Choroid plexus epithelial cell (primary cell): ENCODE measurements around the gene PSME1.

Experiments
- DNase-seq: peaks from one replicate; pipeline ENCODE4 v3.0.0-alpha.2; 2010; ENCODE audit warnings: low read depth
- H3K4me3 ChIP-seq: 2 replicates; pipeline ENCODE4 v1.5.1; 2011; ENCODE audit warnings: low read depth, mild to moderate bottlenecking, control low read depth, low read length, moderate library complexity
- TF ChIP-seq, protein P1 (sequence below): conservative IDR thresholded peaks from 2 replicates; pipeline ENCODE4 v1.5.1; 2011; ENCODE audit warnings: low read depth, mild to moderate bottlenecking, control low read depth, inconsistent platforms, low read length, moderate library complexity

Gene PSME1

GRCh38 chr14:24136684-24137528, 912 bp downstream of the PSME1 start:
- DNase-seq = no peak
- TF ChIP-seq, protein P1, sequence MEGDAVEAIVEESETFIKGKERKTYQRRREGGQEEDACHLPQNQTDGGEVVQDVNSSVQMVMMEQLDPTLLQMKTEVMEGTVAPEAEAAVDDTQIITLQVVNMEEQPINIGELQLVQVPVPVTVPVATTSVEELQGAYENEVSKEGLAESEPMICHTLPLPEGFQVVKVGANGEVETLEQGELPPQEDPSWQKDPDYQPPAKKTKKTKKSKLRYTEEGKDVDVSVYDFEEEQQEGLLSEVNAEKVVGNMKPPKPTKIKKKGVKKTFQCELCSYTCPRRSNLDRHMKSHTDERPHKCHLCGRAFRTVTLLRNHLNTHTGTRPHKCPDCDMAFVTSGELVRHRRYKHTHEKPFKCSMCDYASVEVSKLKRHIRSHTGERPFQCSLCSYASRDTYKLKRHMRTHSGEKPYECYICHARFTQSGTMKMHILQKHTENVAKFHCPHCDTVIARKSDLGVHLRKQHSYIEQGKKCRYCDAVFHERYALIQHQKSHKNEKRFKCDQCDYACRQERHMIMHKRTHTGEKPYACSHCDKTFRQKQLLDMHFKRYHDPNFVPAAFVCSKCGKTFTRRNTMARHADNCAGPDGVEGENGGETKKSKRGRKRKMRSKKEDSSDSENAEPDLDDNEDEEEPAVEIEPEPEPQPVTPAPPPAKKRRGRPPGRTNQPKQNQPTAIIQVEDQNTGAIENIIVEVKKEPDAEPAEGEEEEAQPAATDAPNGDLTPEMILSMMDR = no peak

GRCh38 chr14:24137529-24138395, 1.8 kb downstream of the PSME1 start:
- TF ChIP-seq, protein P1 = no peak
- H3K4me3 ChIP-seq = no peak overlapping the region
- DNase-seq = no peak

More at GRCh38 chr14:24136684-24137528, 912 bp downstream of the PSME1 start:
- H3K4me3 ChIP-seq = peak overlapping the region; percentile 96

DNA sequence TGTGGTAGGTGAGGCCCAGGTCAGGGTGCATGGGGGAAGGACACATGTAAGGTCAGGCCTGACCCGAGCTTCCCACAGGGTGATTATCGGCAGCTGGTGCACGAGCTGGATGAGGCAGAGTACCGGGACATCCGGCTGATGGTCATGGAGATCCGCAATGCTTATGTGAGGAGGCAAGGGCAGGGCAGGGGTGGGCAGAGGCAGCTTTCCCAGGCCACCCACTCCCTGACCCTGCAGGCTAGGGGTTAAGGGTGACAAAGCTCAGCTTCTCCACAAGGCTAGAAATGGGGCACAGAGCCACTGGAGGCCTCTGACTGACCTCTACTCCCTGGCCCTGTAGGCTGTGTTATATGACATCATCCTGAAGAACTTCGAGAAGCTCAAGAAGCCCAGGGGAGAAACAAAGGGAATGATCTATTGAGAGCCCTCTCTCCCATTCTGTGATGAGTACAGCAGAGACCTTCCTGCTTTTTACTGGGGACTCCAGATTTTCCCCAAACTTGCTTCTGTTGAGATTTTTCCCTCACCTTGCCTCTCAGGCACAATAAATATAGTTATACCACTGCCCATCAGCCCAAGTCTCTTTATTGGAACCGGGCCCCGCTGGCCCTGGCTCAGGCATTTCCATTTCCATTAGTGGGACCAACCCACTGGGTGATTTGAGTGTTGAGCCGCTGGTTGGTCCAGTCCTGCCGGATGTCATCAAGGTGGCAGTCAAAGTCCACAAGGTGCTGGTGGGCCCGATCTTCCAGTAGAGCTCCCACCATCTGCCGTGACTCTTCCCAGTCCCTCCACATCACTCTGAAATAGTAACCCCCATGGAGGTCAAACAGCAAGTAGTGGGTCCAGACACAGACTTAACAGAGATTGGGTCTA, 2.6 kb downstream of the PSME1 start:
- TF ChIP-seq, protein P1 = no peak
- no peak overlapping the region for H3K4me3 ChIP-seq
- no peak for DNase-seq

DNA sequence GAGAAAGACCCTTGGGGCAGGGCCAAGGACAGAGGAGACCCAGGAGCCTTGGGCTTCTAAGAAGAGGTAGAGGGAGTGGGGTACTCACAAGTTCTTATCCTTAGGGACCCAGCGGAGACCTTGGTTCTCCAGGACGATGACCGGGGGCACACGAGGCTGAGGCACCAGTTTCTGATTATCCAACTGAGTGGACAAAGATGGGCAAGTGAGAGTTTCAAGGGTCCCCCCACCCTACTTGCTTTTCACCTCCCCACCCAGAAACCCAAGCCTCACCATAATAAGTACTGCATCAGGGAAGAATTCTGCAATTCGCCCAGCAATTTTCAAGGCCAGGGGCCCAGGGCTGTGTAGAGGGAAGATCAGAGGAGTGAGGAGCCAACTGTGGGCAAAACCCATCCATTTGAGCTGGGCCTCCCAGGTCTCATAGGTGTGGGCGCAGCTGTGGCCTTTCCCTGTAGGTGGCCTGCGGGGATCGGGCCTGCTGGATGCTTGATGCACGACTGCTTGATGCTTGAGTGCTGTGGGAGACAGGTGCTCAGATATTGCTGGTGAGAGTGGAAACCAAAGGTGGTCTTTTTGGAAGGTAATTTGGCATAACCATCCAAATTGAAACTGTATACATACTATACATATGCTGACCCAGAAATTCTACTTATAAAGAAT, 3.4 kb downstream of the PSME1 start:
- H3K4me3 ChIP-seq = no peak overlapping the region
- TF ChIP-seq, protein P1 = no peak
- DNase-seq = no peak

- peak; percentile 100 for DNase-seq
- TF ChIP-seq, protein P1 = peak; percentile 49
- peak within 1 kb of the TSS; percentile 92 for H3K4me3 ChIP-seq
These were observed 5.3 kb downstream of the PSME1 start, which contains the start of gene EMC9 for GRCh38 chr14:24141097-24141880. EMC9 (minus strand) TSS chr14:24141591; CDS start chr14:24141304, 287 bp downstream.
